ENCODE measurements around the gene RRBP1.

Gene RRBP1

DNA sequence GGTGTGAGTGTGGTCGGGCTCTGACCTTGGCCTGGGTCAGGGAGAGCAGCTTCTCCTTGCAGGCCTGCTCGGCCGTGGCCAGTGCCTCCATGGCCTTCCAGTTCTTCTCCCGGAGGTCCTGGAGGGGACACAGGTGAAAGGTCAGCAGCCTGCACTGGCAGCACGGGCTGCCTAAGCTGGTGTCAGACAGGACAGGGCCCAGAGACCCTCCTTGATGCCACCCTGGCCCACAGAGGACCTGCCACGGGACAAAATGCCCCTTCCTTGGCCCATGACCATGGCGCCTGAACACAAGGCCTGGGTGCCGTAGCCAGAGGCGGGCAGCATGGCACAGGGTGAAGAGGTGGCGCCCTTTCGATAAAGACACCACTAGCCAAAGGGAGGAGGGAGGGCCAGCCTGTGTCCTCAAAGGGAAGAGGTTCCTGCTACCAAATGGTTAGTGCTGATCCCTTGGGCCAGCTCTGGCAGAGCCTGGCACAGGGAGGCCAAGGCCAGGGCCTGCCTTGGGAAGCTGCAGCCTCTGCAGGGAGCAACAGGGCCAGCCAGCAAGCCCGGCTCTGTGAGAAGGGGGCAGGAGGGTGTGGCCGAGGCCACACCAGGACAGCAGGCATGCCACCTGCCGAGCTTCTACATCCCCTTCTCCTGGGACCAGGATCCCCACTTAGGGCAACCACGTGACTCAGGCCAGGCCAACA is 57.3 kb downstream of the RRBP1 start:
- H3K4me3 ChIP-seq (ENCODE audit: low read depth, low read length): no peak overlapping the region
- TF ChIP-seq, protein P1, sequence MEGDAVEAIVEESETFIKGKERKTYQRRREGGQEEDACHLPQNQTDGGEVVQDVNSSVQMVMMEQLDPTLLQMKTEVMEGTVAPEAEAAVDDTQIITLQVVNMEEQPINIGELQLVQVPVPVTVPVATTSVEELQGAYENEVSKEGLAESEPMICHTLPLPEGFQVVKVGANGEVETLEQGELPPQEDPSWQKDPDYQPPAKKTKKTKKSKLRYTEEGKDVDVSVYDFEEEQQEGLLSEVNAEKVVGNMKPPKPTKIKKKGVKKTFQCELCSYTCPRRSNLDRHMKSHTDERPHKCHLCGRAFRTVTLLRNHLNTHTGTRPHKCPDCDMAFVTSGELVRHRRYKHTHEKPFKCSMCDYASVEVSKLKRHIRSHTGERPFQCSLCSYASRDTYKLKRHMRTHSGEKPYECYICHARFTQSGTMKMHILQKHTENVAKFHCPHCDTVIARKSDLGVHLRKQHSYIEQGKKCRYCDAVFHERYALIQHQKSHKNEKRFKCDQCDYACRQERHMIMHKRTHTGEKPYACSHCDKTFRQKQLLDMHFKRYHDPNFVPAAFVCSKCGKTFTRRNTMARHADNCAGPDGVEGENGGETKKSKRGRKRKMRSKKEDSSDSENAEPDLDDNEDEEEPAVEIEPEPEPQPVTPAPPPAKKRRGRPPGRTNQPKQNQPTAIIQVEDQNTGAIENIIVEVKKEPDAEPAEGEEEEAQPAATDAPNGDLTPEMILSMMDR (IDR thresholded peaks at IDR 0.05; ENCODE audit: borderline replicate concordance, insufficient read depth, low read depth, low read length): no peak

DNA sequence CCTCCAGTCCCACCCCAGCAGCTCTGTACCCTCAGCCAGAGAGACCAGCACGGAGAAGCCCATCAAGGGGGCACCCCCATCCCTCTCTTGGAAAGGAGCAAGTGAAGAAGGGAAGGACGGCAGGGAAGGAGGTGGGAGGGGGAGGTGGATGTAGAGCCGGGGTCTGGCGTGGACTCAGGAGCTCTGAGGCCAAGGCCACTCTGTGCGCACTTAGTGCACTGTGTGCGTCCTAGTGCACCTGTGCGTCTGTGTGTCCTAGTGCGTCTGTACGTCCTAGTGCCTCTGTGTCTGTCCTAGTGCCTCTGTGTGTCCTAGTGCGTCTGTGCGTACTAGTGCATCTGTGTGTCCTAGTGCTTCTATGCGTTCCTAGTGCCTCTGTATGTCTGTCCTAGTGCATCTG is 58.0 kb downstream of the RRBP1 start:
- TF ChIP-seq, protein P1 (IDR thresholded peaks at IDR 0.05; ENCODE audit: borderline replicate concordance, insufficient read depth, low read depth, low read length): no peak

DNA sequence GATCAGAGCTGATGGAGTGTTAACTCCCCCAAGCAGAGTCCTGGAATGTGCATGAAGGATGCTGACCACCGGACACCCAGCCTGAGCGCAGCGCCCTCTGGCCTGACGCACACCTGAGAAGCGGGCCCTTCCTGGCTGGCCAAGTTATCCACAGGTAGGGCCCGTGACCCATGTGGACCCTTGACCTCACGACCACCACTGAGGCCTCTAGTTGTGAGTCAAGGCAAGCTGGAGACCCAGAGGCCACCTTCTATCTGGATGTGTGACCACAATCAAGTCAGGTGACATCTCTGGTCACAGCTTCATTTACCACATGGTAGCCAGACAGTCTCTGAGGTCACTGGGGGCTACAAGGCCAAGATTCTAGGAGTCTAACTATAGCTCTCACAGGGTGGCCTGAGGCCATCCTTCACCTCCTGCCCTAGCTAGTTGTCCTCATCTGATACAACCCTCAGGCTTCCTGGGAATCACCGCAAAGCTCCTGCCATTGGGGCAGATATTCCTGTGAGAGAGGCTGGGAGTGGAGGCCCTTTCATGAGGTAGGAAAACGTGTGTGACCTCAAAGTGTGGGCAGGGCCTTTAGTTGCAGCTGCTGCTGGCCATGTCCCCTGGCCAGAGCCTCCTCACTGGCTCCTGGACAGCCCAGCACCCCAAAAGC is 59.1 kb downstream of the RRBP1 start:
- no peak overlapping the region for H3K4me3 ChIP-seq (ENCODE audit: low read depth, low read length)
- TF ChIP-seq, protein P1 (IDR thresholded peaks at IDR 0.05; ENCODE audit: borderline replicate concordance, insufficient read depth, low read depth, low read length): no peak

More for the DNA sequence above, 58.0 kb downstream of the RRBP1 start:
- no peak overlapping the region for H3K4me3 ChIP-seq (ENCODE audit: low read depth, low read length)

DNA sequence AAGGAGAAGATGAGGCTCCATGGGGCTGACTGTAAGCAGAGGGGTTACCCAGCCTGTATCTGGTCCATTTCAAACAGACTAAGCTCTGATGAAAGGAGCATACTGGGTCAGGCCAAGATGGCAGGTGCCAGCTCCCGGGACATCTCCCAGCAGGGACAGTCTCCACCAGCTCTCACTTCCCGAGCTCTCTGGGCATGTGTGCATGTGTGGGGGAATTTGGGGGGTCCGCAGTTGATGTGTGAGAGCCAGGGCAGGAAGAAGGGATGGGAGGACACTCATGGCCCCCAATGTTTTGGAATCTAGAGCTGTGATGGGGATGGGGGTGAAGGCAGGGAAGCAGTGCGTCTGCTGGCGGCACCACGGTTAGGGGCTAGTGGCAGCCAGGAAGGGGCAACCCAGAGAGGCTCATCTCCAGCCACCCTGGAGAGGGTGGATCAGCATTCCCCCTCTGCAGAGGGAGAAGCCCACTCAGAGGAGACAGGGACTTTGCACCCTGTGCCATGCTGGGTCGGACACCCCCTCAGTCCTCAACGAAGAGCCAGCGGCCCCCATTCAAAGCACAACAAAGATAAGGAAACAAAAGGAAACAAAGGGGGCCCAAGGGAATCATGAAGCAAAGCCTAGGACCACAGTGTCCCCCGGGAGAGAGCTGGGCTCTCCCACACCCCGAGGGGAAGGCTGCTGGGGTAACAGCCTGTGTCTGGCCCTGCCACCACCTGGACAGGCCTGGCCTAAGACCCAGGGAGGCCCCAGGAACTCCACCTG is 59.8 kb downstream of the RRBP1 start:
- H3K4me3 ChIP-seq (ENCODE audit: low read depth, low read length): no peak overlapping the region
- TF ChIP-seq, protein P1 (IDR thresholded peaks at IDR 0.05; ENCODE audit: borderline replicate concordance, insufficient read depth, low read depth, low read length): no peak

DNA sequence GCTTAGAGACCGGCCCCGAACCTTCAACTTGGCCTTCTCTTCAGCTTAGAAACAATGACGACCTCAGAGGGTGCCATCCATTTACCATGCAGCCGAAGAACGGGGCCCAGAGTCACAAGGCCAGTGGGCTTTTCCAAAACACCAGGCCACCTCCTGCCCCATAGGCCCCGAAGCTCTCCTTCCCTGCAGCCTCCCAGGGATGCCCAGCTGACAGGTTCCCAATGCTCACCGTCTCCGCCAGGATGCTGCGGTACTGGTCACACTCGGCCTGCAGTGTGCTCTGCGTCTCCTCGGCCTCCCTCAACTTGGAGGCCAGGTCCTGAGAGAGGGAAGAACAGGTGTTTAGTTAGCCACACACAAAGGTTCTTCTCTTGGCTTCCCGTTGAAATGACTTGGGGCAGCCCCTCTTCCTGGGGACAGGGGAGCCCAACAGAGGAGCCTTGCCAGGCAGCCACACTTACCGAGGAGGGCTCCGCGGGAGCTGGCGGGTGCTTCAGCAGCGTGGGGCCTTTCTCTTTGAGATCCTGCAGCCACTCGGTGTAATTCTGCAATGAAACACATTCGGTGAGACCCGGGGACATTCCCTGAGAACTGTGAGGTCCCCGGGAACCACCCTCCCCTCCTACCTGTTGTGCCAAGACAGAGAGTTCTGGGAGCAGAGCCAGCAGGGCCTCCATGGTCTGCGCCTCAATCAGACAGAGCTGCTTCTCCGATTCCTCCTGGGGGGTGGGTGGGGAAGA is 60.6 kb downstream of the RRBP1 start:
- TF ChIP-seq, protein P1 (IDR thresholded peaks at IDR 0.05; ENCODE audit: borderline replicate concordance, insufficient read depth, low read depth, low read length): no peak
- no peak overlapping the region for H3K4me3 ChIP-seq (ENCODE audit: low read depth, low read length)

DNA sequence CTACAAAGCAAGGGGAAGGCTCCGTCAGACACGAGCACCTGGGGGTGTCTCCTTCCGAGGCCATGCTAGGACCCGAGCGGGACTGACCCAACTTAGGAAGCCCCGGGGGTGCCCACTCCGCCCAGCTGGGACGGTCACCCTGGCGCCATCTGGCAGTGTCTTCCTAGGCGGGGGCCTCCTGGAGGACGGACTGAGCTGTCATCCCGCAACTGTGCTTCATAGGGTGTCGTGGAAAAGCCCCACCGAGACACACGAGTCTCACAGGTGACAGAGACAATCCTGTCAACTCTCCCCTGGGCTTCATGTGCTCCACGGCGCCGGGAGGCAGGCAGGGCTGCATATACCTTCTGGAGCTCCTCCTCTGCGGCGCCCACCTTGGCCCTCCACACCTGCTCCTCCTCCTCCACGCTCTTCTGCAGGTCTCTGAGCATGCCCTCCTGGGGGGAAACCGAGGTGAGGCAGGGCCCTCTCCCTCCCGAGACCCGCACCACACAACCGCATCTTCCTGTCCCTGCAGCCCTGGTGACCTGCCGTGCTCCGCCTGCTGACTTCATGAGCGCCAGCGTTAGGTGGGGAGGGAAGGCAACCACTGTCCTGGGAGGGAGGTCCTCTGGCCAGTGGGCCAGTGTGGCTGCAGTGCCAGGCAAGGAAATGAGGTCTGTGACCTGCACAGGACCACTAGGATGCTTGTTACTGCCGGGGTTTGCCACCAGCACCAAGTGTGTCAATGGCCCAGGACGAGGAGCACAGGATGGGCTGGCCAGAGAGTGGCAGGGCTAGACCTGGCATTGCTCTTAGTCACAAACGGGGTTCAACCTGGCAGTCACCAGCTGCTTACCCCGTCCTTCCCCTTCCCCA is 61.4 kb downstream of the RRBP1 start:
- no peak overlapping the region for H3K4me3 ChIP-seq (ENCODE audit: low read depth, low read length)
- TF ChIP-seq, protein P1 (IDR thresholded peaks at IDR 0.05; ENCODE audit: borderline replicate concordance, insufficient read depth, low read depth, low read length): no peak
